Ascending aorta (tissue), 2 donors: Measurements from ENCODE around the gene CDR2. TPM values are rescaled to one million over a fixed set of nuclear protein-coding genes. Genes with fewer than 3 reads are reported as not detected.
"Not testable (repeated sequence)": the region's sequence is repeated elsewhere in the genome, so short reads cannot be mapped to it uniquely, and the experiment has no call there.

ENCODE experiments used
- DNase-seq, 2 donors: peaks; one replicate each; pipeline ENCODE4 v3.0.0-alpha.2; 2019; ENCODE audit warnings: low spot score in 2 of 2
- H3K27ac ChIP-seq, 2 donors: fragments of 200-600 bp; sonication (generic); one replicate each; pipeline ENCODE4 v1.5.1; 2016 to 2017; ENCODE audit warnings: mild to moderate bottlenecking in 1 of 2
- H3K27me3 ChIP-seq: fragments of 200-600 bp; sonication (generic); one replicate; pipeline ENCODE4 v1.5.1; 2017
- H3K36me3 ChIP-seq, 2 donors: fragments of 200-600 bp; sonication (generic); one replicate each; pipeline ENCODE4 v1.5.1; 2016
- H3K4me1 ChIP-seq, 2 donors: fragments of 200-600 bp; sonication (generic); one replicate each; pipeline ENCODE4 v1.5.1; 2016 to 2017; ENCODE audit warnings: mild to moderate bottlenecking in 1 of 2
- H3K4me3 ChIP-seq, 2 donors: fragments of 200-600 bp; sonication (generic); one replicate each; pipeline ENCODE4 v1.5.1; 2016 to 2017; ENCODE audit warnings: mild to moderate bottlenecking in 1 of 2
- H3K9me3 ChIP-seq, 2 donors: fragments of 200-600 bp; sonication (generic); one replicate each; pipeline ENCODE4 v1.5.1; 2016
- CTCF ChIP-seq, 3 experiments: fragments of 200-600 bp in 2 of 3; fragments of 450-650 bp in 1 of 3; sonication (generic) in 2 of 3; IDR thresholded peaks; one replicate each; pipeline ENCODE4 v1.5.1; 2016 to 2019; ENCODE audit warnings: antibody characterized with exemption in 3 of 3, mild to moderate bottlenecking in 1 of 3, moderate library complexity in 1 of 3
- intact Hi-C: fragments of 100-400 bp; cut with DNase I; formaldehyde crosslinking; loops from one replicate; pipeline ENCODE4 v1.15.1; 2023
- total RNA-seq: library from RNA; depleted of rRNA; stranded (reverse); fragments of >200 nt; gene quantifications from one replicate; pipeline ENCODE4 v1.1.0, GENCODE V29; 2016

The CDR2 gene
- total RNA-seq, 1 donor from 2014 or later, result 36.3 TPM

DNA sequence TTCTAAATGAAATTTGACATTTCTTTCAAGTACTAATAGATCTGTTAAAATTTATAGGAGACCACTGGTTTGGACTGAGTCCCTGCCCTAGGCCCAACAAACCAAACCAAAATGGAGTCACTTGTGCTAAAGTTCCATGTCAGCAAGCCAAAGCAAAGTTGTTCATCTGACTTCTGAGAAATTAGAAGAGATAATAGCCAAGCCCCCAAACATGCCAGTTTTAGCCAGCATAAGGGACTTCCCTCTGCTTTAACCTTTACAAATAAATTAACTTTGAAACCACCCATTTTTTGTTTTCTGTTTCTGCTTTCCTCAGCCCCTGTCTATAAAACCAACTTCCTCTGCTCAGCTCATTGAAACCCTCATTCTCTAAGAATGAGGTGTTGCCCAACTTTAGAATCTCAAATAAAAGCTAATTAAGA lies 18.9 kb downstream of the CDR2 start:
- no peak for TF ChIP-seq CTCF (IDR thresholded peaks at IDR 0.05)

DNA sequence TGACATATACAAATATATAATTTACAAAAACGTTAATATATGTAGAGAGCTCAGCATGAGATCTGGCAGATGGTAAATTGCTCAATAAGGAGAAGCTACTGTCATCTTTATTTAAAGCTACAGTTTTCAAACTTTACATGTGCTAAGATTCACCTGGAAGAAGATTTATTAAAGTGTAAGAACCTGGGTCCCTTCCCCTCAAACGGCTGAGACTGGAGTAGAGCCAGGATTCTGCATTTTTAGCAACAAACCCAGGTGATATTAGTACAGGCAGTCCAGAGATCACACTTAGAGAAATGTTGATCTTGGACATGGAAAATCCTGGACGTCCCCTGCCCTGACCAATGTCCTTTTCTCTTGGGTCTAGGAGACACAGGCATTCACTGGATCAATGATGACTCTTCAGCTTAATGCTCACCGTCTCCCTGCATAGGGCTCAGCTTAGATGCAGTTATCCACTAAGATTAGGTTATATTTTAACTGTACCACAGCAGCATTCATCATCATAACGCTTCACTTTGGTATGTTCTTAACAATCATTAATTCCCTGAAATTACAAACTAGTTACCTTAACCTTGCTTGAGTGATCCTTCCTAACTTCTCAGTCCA lies 20.4 kb downstream of the CDR2 start:
- no peaks in the 10 kb centered on the region for H3K27me3 ChIP-seq
- H3K27ac ChIP-seq, result peak overlapping the region in 1 of 2 donors; percentile 18
- peaks cover 8 to 22% of the 10 kb centered on the region in 2 donors for H3K36me3 ChIP-seq
- H3K4me1 ChIP-seq, result peaks cover 0 to 14% of the 10 kb centered on the region in 2 donors
- H3K9me3 ChIP-seq, result no peaks in the 10 kb centered on the region
- no peak for TF ChIP-seq CTCF (IDR thresholded peaks at IDR 0.05)
- H3K4me3 ChIP-seq, result no peak overlapping the region
- DNase-seq, result no peak
- intact Hi-C loops, result no loop called here

More for the DNA sequence above, 18.9 kb downstream of the CDR2 start:
- no peaks in the 10 kb centered on the region for H3K9me3 ChIP-seq
- H3K4me1 ChIP-seq, result peaks cover 0 to 14% of the 10 kb centered on the region in 2 donors
- intact Hi-C loops, result no loop called here
- no peak overlapping the region for H3K4me3 ChIP-seq
- DNase-seq, result no peak
- no peaks in the 10 kb centered on the region for H3K27me3 ChIP-seq
- H3K27ac ChIP-seq, result no peak overlapping the region
- H3K36me3 ChIP-seq, result peaks cover 0 to 14% of the 10 kb centered on the region in 2 donors

- Histone ChIP-seq H3K9me3 (no peaks in the 10 kb centered on the region), H3K4me1 (peaks cover 0 to 12% of the 10 kb centered on the region in 2 donors), H3K27me3 (no peaks in the 10 kb centered on the region), H3K4me3 (no peak overlapping the region), H3K36me3 (peaks cover 15 to 28% of the 10 kb centered on the region in 2 donors), H3K27ac (peak overlapping the region in 1 of 2 donors; percentile 18)
- no peak for TF ChIP-seq CTCF (IDR thresholded peaks at IDR 0.05)
- intact Hi-C loops, result no loop called here
- DNase-seq, result no peak
Measured at GRCh38 chr16:22353191-22353919, 21.1 kb downstream of the CDR2 start.

DNA sequence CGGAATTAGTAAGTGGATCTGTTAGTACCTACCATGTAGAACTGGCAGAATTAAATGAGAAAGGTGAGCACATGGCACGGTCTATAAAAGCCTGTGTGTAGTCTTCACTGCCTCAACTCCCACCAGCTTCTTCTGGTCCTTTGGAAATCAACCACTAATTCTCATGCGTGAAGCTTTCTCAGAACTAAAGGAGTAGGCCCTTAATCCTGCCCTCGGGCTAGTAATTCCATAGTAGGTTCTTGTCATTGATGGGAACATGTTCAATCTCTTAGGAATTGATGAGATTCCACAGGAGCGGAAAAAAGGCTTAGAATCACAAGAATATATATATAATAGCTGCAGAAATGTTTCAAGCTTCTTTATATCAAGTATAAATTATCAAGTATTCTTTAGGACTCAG lies 21.7 kb downstream of the CDR2 start:
- intact Hi-C loops, result no loop called here
- Histone ChIP-seq H3K9me3 (no peaks in the 10 kb centered on the region), H3K4me3 (no peak overlapping the region), H3K27me3 (no peaks in the 10 kb centered on the region), H3K4me1 (peaks cover 0 to 6% of the 10 kb centered on the region in 2 donors), H3K27ac (no peak overlapping the region), H3K36me3 (peaks cover 21 to 35% of the 10 kb centered on the region in 2 donors)
- TF ChIP-seq CTCF (IDR thresholded peaks at IDR 0.05), result no peak
- no peak for DNase-seq

- intact Hi-C loops, result no loop called here
- peaks cover 27 to 41% of the 10 kb centered on the region in 2 donors for H3K36me3 ChIP-seq
- H3K9me3 ChIP-seq, result no peaks in the 10 kb centered on the region
- no peaks in the 10 kb centered on the region for H3K27me3 ChIP-seq
- no peak for TF ChIP-seq CTCF (IDR thresholded peaks at IDR 0.05)
- no peak for DNase-seq
- H3K4me1 ChIP-seq, result peaks cover under 1 to 3% of the 10 kb centered on the region in 2 donors
- no peak overlapping the region for H3K27ac ChIP-seq
- no peak overlapping the region for H3K4me3 ChIP-seq
Measured at GRCh38 chr16:22352140-22352539, 22.3 kb downstream of the CDR2 start.

DNA sequence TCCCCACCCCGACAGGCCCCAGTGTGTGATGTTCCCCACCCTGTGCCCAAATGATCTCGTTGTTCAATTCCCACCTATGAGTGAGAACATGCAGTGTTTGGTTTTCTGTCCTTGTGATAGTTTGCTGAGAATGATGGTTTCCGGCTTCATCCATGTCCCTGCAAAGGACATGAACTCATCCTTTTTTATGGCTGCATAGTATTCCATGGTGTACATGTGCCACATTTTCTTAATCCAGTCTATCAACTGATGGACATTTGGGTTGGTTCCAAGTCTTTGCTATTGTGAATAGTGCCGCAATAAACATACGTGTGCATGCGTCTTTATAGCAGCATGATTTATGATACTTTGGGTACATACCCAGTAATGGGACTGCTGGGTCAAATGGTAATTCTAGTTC lies 23.4 kb downstream of the CDR2 start:
- H3K4me1 ChIP-seq, H3K4me3 ChIP-seq, intact Hi-C loops, H3K27ac ChIP-seq, H3K9me3 ChIP-seq, H3K27me3 ChIP-seq, DNase-seq: not testable (repeated sequence)
- peaks cover 36 to 51% of the 10 kb centered on the region in 2 donors for H3K36me3 ChIP-seq
